Prostate gland (tissue), 2 donors: Measurements from ENCODE around the gene OR7A10.

Experiments used
- POLR2A ChIP-seq: fragments of 450-650 bp; IDR thresholded peaks from one replicate; pipeline ENCODE4 v1.6.1; 2016; ENCODE audit warnings: antibody characterized with exemption, mild to moderate bottlenecking
- TF ChIP-seq, protein P1 (sequence below), 4 experiments: fragments of 200-600 bp in 2 of 4; fragments of 450-650 bp in 2 of 4; sonication (generic) in 2 of 4; IDR thresholded peaks; 1 replicate in 3 of 4; 2 replicates in 1 of 4; pipeline ENCODE4 v1.5.1; 2016 to 2019; ENCODE audit warnings: antibody characterized with exemption in 4 of 4, mild to moderate bottlenecking in 2 of 4, moderate library complexity in 2 of 4

DNA sequence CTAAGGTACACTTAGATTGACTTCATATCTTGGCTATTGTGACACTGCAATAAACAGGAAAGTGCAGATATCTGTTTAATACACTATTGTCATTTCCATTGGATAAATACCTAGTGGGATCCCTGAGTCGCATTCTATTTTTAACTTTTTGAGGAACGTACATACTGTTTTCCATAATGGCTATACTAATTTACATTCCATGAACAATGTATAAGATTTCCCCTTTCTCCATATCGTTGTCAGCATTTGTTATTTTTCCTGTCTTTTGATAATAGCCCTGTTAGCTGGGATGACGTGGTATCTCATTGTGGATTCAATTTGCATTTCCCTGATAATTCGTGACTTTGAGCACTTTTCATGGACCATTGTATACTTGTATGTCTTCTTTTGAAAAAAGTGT, 19.8 kb upstream of the OR7A10 start:
- TF ChIP-seq POLR2A, result no peak
- TF ChIP-seq, protein P1, sequence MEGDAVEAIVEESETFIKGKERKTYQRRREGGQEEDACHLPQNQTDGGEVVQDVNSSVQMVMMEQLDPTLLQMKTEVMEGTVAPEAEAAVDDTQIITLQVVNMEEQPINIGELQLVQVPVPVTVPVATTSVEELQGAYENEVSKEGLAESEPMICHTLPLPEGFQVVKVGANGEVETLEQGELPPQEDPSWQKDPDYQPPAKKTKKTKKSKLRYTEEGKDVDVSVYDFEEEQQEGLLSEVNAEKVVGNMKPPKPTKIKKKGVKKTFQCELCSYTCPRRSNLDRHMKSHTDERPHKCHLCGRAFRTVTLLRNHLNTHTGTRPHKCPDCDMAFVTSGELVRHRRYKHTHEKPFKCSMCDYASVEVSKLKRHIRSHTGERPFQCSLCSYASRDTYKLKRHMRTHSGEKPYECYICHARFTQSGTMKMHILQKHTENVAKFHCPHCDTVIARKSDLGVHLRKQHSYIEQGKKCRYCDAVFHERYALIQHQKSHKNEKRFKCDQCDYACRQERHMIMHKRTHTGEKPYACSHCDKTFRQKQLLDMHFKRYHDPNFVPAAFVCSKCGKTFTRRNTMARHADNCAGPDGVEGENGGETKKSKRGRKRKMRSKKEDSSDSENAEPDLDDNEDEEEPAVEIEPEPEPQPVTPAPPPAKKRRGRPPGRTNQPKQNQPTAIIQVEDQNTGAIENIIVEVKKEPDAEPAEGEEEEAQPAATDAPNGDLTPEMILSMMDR (IDR thresholded peaks at IDR 0.05), result no peak
